ENCODE data around the gene CHRM5. TPM values are rescaled to one million over a fixed set of nuclear protein-coding genes. Genes with fewer than 3 reads are reported as not detected.

CHRM5 gene
- total RNA-seq, 1 donor: not detected

Other genes starting within 250 kb of the CHRM5 start
- 5.9 TPM for gene AVEN, start 70.7 kb downstream of the CHRM5 start, total RNA-seq
- 34.7 TPM for gene EMC7, start 133.4 kb downstream of the CHRM5 start, total RNA-seq
- gene PGBD4, start 133.6 kb downstream of the CHRM5 start, total RNA-seq: 4.5 TPM
- 12.0 TPM for gene KATNBL1, start 241.6 kb downstream of the CHRM5 start, total RNA-seq